ENCODE data around the gene KHSRP. TPM values are rescaled to one million over a fixed set of nuclear protein-coding genes. Genes with fewer than 3 reads are reported as not detected.

The KHSRP gene
- total and polyA plus RNA-seq, 8 donors: 173 to 333 (median 265) TPM

GRCh38 chr19:6394831-6395230 is 29.8 kb downstream of the KHSRP start:
- Histone ChIP-seq H3K36me3 (peaks cover 0 to 16% of the 10 kb centered on the region in 2 donors), H3K4me1 (peaks cover 3 to 21% of the 10 kb centered on the region in 2 donors), H3K27ac (no peak overlapping the region), H3K4me3 (no peak overlapping the region), H3K9me3 (no peaks in the 10 kb centered on the region), H3K27me3 (no peaks in the 10 kb centered on the region)
- intact Hi-C loops (cut with DNase I): no loop called here
- ATAC-seq (no peak), DNase-seq (no peak)
- no peak for TF ChIP-seq CTCF (IDR thresholded peaks at IDR 0.05)

- Histone ChIP-seq H3K27ac (peak overlapping the region; percentile 92 to 97), H3K4me3 (peak overlapping the region; percentile 83 to 86)
- intact Hi-C loops (cut with DNase I): no loop called here
Observed at GRCh38 chr19:6393983-6394412, 30.6 kb downstream of the KHSRP start.

GRCh38 chr19:6393074-6393982 is 31.3 kb downstream of the KHSRP start, which contains the start of gene GTF2F1:
Gene GTF2F1, minus strand, starts transcription at chr19:6393164. Its CDS starts 169 bp downstream, at chr19:6392995.
- intact Hi-C loops (cut with DNase I): no loop called here

More at GRCh38 chr19:6393983-6394412, 30.6 kb downstream of the KHSRP start:
- ATAC-seq: no peak
- H3K36me3 ChIP-seq: peaks cover 0 to 24% of the 10 kb centered on the region in 2 donors
- peaks cover 3 to 21% of the 10 kb centered on the region in 2 donors for H3K4me1 ChIP-seq
- TF ChIP-seq CTCF (IDR thresholded peaks at IDR 0.05): no peak
- H3K27me3 ChIP-seq: no peaks in the 10 kb centered on the region
- H3K9me3 ChIP-seq: no peaks in the 10 kb centered on the region
- no peak for DNase-seq

GRCh38 chr19:6392221-6393073 is 32.2 kb downstream of the KHSRP start:
- Histone ChIP-seq H3K36me3 (peaks cover 0 to 39% of the 10 kb centered on the region in 2 donors), H3K4me3 (peak overlapping the region; percentile 83 to 86), H3K9me3 (no peaks in the 10 kb centered on the region), H3K4me1 (peaks cover 3 to 21% of the 10 kb centered on the region in 2 donors), H3K27me3 (no peaks in the 10 kb centered on the region), H3K27ac (peak overlapping the region; percentile 92 to 97)
- ATAC-seq: no peak
- TF ChIP-seq CTCF (IDR thresholded peaks at IDR 0.05): no peak
- intact Hi-C loops (cut with DNase I): no loop called here
- DNase-seq: no peak

More at GRCh38 chr19:6393074-6393982, 31.3 kb downstream of the KHSRP start, which contains the start of gene GTF2F1:
- Histone ChIP-seq H3K27ac (peak within 1 kb of the TSS; percentile 92 to 97), H3K4me1 (peaks cover 3 to 21% of the 10 kb centered on the region in 2 donors), H3K27me3 (no peaks in the 10 kb centered on the region), H3K4me3 (peak within 1 kb of the TSS; percentile 83 to 86), H3K9me3 (no peaks in the 10 kb centered on the region), H3K36me3 (peaks cover 0 to 31% of the 10 kb centered on the region in 2 donors)
- ATAC-seq (peak; percentile 95), DNase-seq (peak; percentile 96 to 99 (median 98))
- no peak for TF ChIP-seq CTCF (IDR thresholded peaks at IDR 0.05)
